Measurements from ENCODE around the gene TIE1. TPM values are rescaled to one million over a fixed set of nuclear protein-coding genes. Genes with fewer than 3 reads are reported as not detected.

Gene TIE1
- total and polyA plus RNA-seq, 9 of the 15 experiments (the other 6 are each of a cell fraction or from before 2014, with no cell fraction given) = 0.07 to 0.49 (median 0.14) TPM; not detected in 4

GRCh38 chr1:43305926-43306687, 5.3 kb downstream of the TIE1 start:
- Histone ChIP-seq H3K9me3 (replicated peaks; ENCODE audit: control insufficient read depth, insufficient read depth, low read depth, low read length) (0 out of 2 replicates have a peak, but pooled peaks cover 2% of the 10 kb centered on the region), H2AFZ (ENCODE audit: low read depth, low read length) (no peak overlapping the region), H3K36me3 (ENCODE audit: control insufficient read depth, insufficient read depth, low read length) (no peaks in the 10 kb centered on the region), H3K79me2 (ENCODE audit: control insufficient read depth, insufficient read depth, low read length) (no peaks in the 10 kb centered on the region), H3K9ac (ENCODE audit: insufficient read depth in 1 of 2, low read depth in 2 of 2, low read length in 2 of 2) (no peak overlapping the region), H3K4me2 (ENCODE audit: insufficient read depth, low read length) (no peak overlapping the region), H3K27me3 (ENCODE audit: control insufficient read depth in 2 of 2, insufficient read depth in 2 of 2, low read length in 2 of 2) (peaks cover 23 to 87% of the 10 kb centered on the region in 2 experiments), H3K27ac (ENCODE audit: extremely low read depth, low read depth, low read length) (no peak overlapping the region), H3K9me1 (ENCODE audit: control insufficient read depth, insufficient read depth, low read length) (no peaks in the 10 kb centered on the region), H3K4me3 (no peak overlapping the region), H4K20me1 (replicated peaks; ENCODE audit: control insufficient read depth, insufficient read depth, low read length) (peaks cover 4% of the 10 kb centered on the region; the same call in 1 of the 2 replicates), H3K4me1 (replicated peaks in 1 of 2; ENCODE audit: control insufficient read depth in 2 of 2, insufficient read depth in 2 of 2, low read length in 2 of 2) (peaks cover 4 to 19% of the 10 kb centered on the region in 2 experiments; a peak in 4 of 5 replicates)
- DNase-seq (ENCODE audit: extremely low read depth in 1 of 4, low spot score in 3 of 4) (no peak), FAIRE-seq (peak; percentile 57), ATAC-seq (no peak)
- ChIA-PET POLR2A (interaction anchor here (0.8 to 1.5 kb wide), 3 partner anchors 24 to 83 kb away, joined by 4 to 7 read pairs (median 4); partner anchors contain the start of genes MED8 and SZT2), CTCF (ENCODE audit: low intra/inter-chr PET ratio) (no interaction called here)
- intact Hi-C loops (cut with micrococcal nuclease) (no loop called here), in situ Hi-C loops (cut with MboI) (no loop called here)
- WGBS (ENCODE audit: insufficient coverage, low coverage, missing lambda C conversion rate) = 8% methylated on average over 6 of the region's 6 CpGs
- no peak for TF ChIP-seq ZFP36 (IDR thresholded peaks at IDR 0.05; ENCODE audit: low read depth, low read length, partially characterized antibody)
- no TSS peak for BruUV-seq (replicated peaks)

- Histone ChIP-seq H3K4me2 (ENCODE audit: insufficient read depth, low read length) (no peak overlapping the region), H3K4me1 (replicated peaks in 1 of 2; ENCODE audit: control insufficient read depth in 2 of 2, insufficient read depth in 2 of 2, low read length in 2 of 2) (peaks cover 4 to 19% of the 10 kb centered on the region in 2 experiments; a peak in 4 of 5 replicates), H3K9me3 (replicated peaks; ENCODE audit: control insufficient read depth, insufficient read depth, low read depth, low read length) (0 out of 2 replicates have a peak, but pooled peaks cover 2% of the 10 kb centered on the region), H3K27ac (ENCODE audit: extremely low read depth, low read depth, low read length) (no peak overlapping the region), H3K9me1 (ENCODE audit: control insufficient read depth, insufficient read depth, low read length) (no peaks in the 10 kb centered on the region), H3K4me3 (no peak overlapping the region), H4K20me1 (replicated peaks; ENCODE audit: control insufficient read depth, insufficient read depth, low read length) (peaks cover 4% of the 10 kb centered on the region; the same call in 1 of the 2 replicates), H2AFZ (ENCODE audit: low read depth, low read length) (no peak overlapping the region), H3K79me2 (ENCODE audit: control insufficient read depth, insufficient read depth, low read length) (no peaks in the 10 kb centered on the region), H3K36me3 (ENCODE audit: control insufficient read depth, insufficient read depth, low read length) (no peaks in the 10 kb centered on the region), H3K9ac (ENCODE audit: insufficient read depth in 1 of 2, low read depth in 2 of 2, low read length in 2 of 2) (peak overlapping the region in 1 of 2 experiments; percentile 10; a peak in 1 of 4 replicates), H3K27me3 (ENCODE audit: control insufficient read depth in 2 of 2, insufficient read depth in 2 of 2, low read length in 2 of 2) (peaks cover 23 to 93% of the 10 kb centered on the region in 2 experiments)
- in situ Hi-C loops (cut with MboI) (no loop called here), intact Hi-C loops (cut with micrococcal nuclease) (no loop called here)
- ATAC-seq (no peak), DNase-seq (ENCODE audit: extremely low read depth in 1 of 4, low spot score in 3 of 4) (no peak), FAIRE-seq (no peak)
- CTCF ChIA-PET (ENCODE audit: low intra/inter-chr PET ratio) = no interaction called here
- BruUV-seq (replicated peaks) = no TSS peak
- POLR2A ChIA-PET = interaction anchor here (0.8 to 1.5 kb wide), 3 partner anchors 23 to 83 kb away, joined by 4 to 7 read pairs (median 4); partner anchors contain the start of genes MED8 and SZT2
- WGBS (ENCODE audit: insufficient coverage, low coverage, missing lambda C conversion rate) = 6% methylated on average over 17 of the region's 17 CpGs
- TF ChIP-seq SMARCE1 (IDR thresholded peaks at IDR 0.05) (no peak), ZNF347 (CRISPR knock-in tag; IDR thresholded peaks at IDR 0.05; ENCODE audit: low read depth) (no peak), PCBP1 (IDR thresholded peaks at IDR 0.05; ENCODE audit: low read depth, low read length, poor library complexity, severe bottlenecking) (no peak), NR1H2 (CRISPR knock-in tag; IDR thresholded peaks at IDR 0.05) (no peak), MXD1 (CRISPR knock-in tag; IDR thresholded peaks at IDR 0.05; ENCODE audit: borderline replicate concordance, poor library complexity, severe bottlenecking) (no peak), BRD9 (IDR thresholded peaks at IDR 0.05; ENCODE audit: low read depth, partially characterized antibody) (no peak), CXXC5 (CRISPR knock-in tag; IDR thresholded peaks at IDR 0.05) (no peak), BMI1 (IDR thresholded peaks at IDR 0.05; ENCODE audit: low read length) (no peak), ATF1 (CRISPR knock-in tag; IDR thresholded peaks at IDR 0.05) (no peak), ATF1 (tag; IDR thresholded peaks at IDR 0.05) (no peak), SRSF7 (optimal IDR thresholded peaks at IDR 0.05; ENCODE audit: low read depth, low read length) (no peak), KHSRP (IDR thresholded peaks at IDR 0.05) (no peak)
Observed at GRCh38 chr1:43306688-43307457, 6.1 kb downstream of the TIE1 start.
